ENCODE results near the gene PPARA. TPM values are rescaled to one million over a fixed set of nuclear protein-coding genes. Genes with fewer than 3 reads are reported as not detected.

Gene PPARA
- total RNA-seq, 1 donor from 2014 or later = 101 TPM

- peaks cover 17% of the 10 kb centered on the region for H3K4me1 ChIP-seq
- H3K4me3 ChIP-seq = no peak overlapping the region
- no peak for TF ChIP-seq CTCF (IDR thresholded peaks at IDR 0.05; ENCODE audit: borderline replicate concordance)
- H3K27ac ChIP-seq (replicated peaks) = no peak overlapping the region
- peaks cover 7% of the 10 kb centered on the region for H3K9me3 ChIP-seq (replicated peaks)
- no peaks in the 10 kb centered on the region for H3K27me3 ChIP-seq (ENCODE audit: low read depth)
- H3K36me3 ChIP-seq = peaks cover 73% of the 10 kb centered on the region
- no peak for DNase-seq
- intact Hi-C loops (cut with micrococcal nuclease) = no loop called here
Measured at GRCh38 chr22:46202897-46203600, 52.7 kb downstream of the PPARA start.

DNA sequence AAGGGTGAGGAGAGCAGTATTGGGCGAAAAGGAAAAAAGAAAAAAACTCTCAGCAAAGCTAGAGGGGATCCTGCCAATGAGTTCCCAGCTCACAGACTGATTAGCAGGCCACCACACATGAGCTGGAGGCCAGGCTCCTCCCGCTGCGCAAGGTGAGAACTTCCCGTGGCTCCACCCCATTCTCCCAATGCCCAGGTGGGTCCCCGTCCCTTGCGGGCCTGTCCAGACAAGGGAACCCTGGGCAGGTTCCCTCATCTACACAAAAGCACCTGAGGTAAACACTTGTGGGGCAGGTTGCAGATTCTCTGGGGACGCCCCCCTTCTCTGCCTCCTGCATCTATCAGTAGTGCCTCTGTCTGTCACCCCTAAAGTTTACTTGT, 53.3 kb downstream of the PPARA start:
- intact Hi-C loops (cut with micrococcal nuclease) = no loop called here
- H3K4me3 ChIP-seq = no peak overlapping the region
- H3K4me1 ChIP-seq = peaks cover 17% of the 10 kb centered on the region
- no peak for TF ChIP-seq CTCF (IDR thresholded peaks at IDR 0.05; ENCODE audit: borderline replicate concordance)
- H3K9me3 ChIP-seq (replicated peaks) = peaks cover 12% of the 10 kb centered on the region
- H3K27me3 ChIP-seq (ENCODE audit: low read depth) = no peaks in the 10 kb centered on the region
- DNase-seq = no peak
- no peak overlapping the region for H3K27ac ChIP-seq (replicated peaks)
- peaks cover 76% of the 10 kb centered on the region for H3K36me3 ChIP-seq

DNA sequence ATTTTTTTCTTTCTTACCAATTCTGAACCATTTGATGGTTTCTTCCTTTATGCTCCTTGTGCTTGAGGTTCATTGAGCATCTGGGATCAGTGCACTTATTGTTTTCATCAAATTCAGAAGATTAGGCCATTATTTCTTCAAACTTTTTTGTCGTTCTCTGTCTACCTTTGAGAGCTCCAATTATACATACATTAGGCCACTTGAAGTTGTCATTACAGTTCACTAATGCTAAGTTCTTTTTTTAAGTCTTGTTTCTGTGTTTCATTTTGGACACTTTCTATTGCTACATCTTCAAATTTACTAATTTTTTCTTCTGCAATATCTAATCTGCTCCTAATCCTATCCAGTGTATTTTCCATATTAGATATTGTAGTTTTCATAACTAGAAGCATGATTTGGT, 58.9 kb downstream of the PPARA start:
- DNase-seq = no peak
- Histone ChIP-seq H3K4me1 (no peaks in the 10 kb centered on the region), H3K4me3 (no peak overlapping the region), H3K9me3 (replicated peaks) (peaks cover 26% of the 10 kb centered on the region), H3K36me3 (peaks cover 65% of the 10 kb centered on the region), H3K27me3 (ENCODE audit: low read depth) (no peaks in the 10 kb centered on the region), H3K27ac (replicated peaks) (no peak overlapping the region)
- TF ChIP-seq CTCF (IDR thresholded peaks at IDR 0.05; ENCODE audit: borderline replicate concordance) = no peak
- intact Hi-C loops (cut with micrococcal nuclease) = no loop called here

GRCh38 chr22:46212195-46212594, 61.9 kb downstream of the PPARA start:
- Histone ChIP-seq H3K4me3 (no peak overlapping the region), H3K4me1 (no peaks in the 10 kb centered on the region), H3K27me3 (ENCODE audit: low read depth) (no peaks in the 10 kb centered on the region), H3K27ac (replicated peaks) (no peak overlapping the region), H3K36me3 (peaks cover 69% of the 10 kb centered on the region), H3K9me3 (replicated peaks) (peaks cover 20% of the 10 kb centered on the region)
- no peak for TF ChIP-seq CTCF (IDR thresholded peaks at IDR 0.05; ENCODE audit: borderline replicate concordance)
- intact Hi-C loops (cut with micrococcal nuclease) = no loop called here
- DNase-seq = no peak

GRCh38 chr22:46213052-46213451, 62.7 kb downstream of the PPARA start:
- TF ChIP-seq CTCF (IDR thresholded peaks at IDR 0.05; ENCODE audit: borderline replicate concordance) = no peak
- Histone ChIP-seq H3K9me3 (replicated peaks) (peaks cover 20% of the 10 kb centered on the region), H3K27ac (replicated peaks) (no peak overlapping the region), H3K4me1 (no peaks in the 10 kb centered on the region), H3K36me3 (peaks cover 71% of the 10 kb centered on the region), H3K4me3 (no peak overlapping the region), H3K27me3 (ENCODE audit: low read depth) (no peaks in the 10 kb centered on the region)
- intact Hi-C loops (cut with micrococcal nuclease) = no loop called here
- DNase-seq = no peak

Data from left ventricle myocardium inferior (tissue), 1 donor.